ENCODE data around the gene KRTAP6-2.

- TF ChIP-seq ZNF274 (IDR thresholded peaks at IDR 0.05; ENCODE audit: low read depth, low read length) (no peak), SUZ12 (IDR thresholded peaks at IDR 0.05; ENCODE audit: extremely low read depth, insufficient read depth, insufficient read length) (no peak), YY1 (IDR thresholded peaks at IDR 0.05; ENCODE audit: insufficient read depth, insufficient read length) (no peak)
These were observed 15.1 kb upstream of the KRTAP6-2 start, which contains the start of gene KRTAP6-1 for GRCh38 chr21:30613836-30614235.
